Measurements from ENCODE around the gene PTGES3. TPM values are rescaled to one million over a fixed set of nuclear protein-coding genes. Genes with fewer than 3 reads are reported as not detected.
"Not testable (repeated sequence)": the region's sequence is repeated elsewhere in the genome, so short reads cannot be mapped to it uniquely, and the experiment has no call there.

Gene PTGES3
- total RNA-seq, 1 donor from 2014 or later: 298 TPM

GRCh38 chr12:56658921-56659320 lies 29.2 kb downstream of the PTGES3 start:
- Histone ChIP-seq H3F3A (ENCODE audit: low read depth) (peaks cover 31% of the 10 kb centered on the region), H4K20me1 (ENCODE audit: low read depth) (no peaks in the 10 kb centered on the region), H2AFZ (replicated peaks) (no peak overlapping the region), H3K4me3 (no peak overlapping the region), H3K9ac (no peak overlapping the region), H3K9me3 (ENCODE audit: low read depth) (no peaks in the 10 kb centered on the region), H3K36me3 (peaks cover under 1% of the 10 kb centered on the region), H3K27ac (no peak overlapping the region), H3K27me3 (no peaks in the 10 kb centered on the region), H3K4me2 (no peak overlapping the region), H3K4me1 (no peaks in the 10 kb centered on the region), H3K79me2 (ENCODE audit: low read depth) (no peaks in the 10 kb centered on the region)
- Mint-ChIP-seq H3K9me3 (peaks cover 16% of the 10 kb centered on the region), H3K27me3 (ENCODE audit: insufficient read depth, low read depth) (peaks cover 4% of the 10 kb centered on the region), H3K4me3 (no peak overlapping the region), H3K4me1 (no peaks in the 10 kb centered on the region), H3K36me3 (peaks cover 17% of the 10 kb centered on the region), H3K27ac (no peak overlapping the region)
- no peak for TF ChIP-seq EZH2phosphoT487 (IDR thresholded peaks at IDR 0.05)
- TF ChIP-seq CTCF (IDR thresholded peaks at IDR 0.05): no peak
- no peak for TF ChIP-seq EZH2 (IDR thresholded peaks at IDR 0.05)
- DNase-seq (ENCODE audit: low spot score): no peak

GRCh38 chr12:56657416-56658379 lies 30.4 kb downstream of the PTGES3 start:
- no peak for TF ChIP-seq EZH2phosphoT487 (IDR thresholded peaks at IDR 0.05)
- no peak for TF ChIP-seq EZH2 (IDR thresholded peaks at IDR 0.05)
- TF ChIP-seq CTCF (IDR thresholded peaks at IDR 0.05): no peak
- Mint-ChIP-seq H3K4me3 (no peak overlapping the region), H3K36me3 (peaks cover 18% of the 10 kb centered on the region)

GRCh38 chr12:56653781-56654180 lies 34.3 kb downstream of the PTGES3 start:
- not testable (repeated sequence) for H3K9ac ChIP-seq; H3K4me3 Mint-ChIP-seq; H3K79me2 ChIP-seq (ENCODE audit: low read depth); H3K27me3 Mint-ChIP-seq (ENCODE audit: insufficient read depth, low read depth); H3K4me1 Mint-ChIP-seq; H3K36me3 ChIP-seq; H3K27me3 ChIP-seq; H3K27ac Mint-ChIP-seq; DNase-seq (ENCODE audit: low spot score); H3K9me3 ChIP-seq (ENCODE audit: low read depth); H3K4me2 ChIP-seq; H2AFZ ChIP-seq (replicated peaks); H3F3A ChIP-seq (ENCODE audit: low read depth); H3K27ac ChIP-seq; H3K4me1 ChIP-seq; H4K20me1 ChIP-seq (ENCODE audit: low read depth); H3K4me3 ChIP-seq
- H3K9me3 Mint-ChIP-seq: peaks cover 27% of the 10 kb centered on the region
- H3K36me3 Mint-ChIP-seq: peaks cover 20% of the 10 kb centered on the region

More at GRCh38 chr12:56657416-56658379, 30.4 kb downstream of the PTGES3 start:
- H3K27me3 ChIP-seq: no peaks in the 10 kb centered on the region
- H3F3A ChIP-seq (ENCODE audit: low read depth): peaks cover 30% of the 10 kb centered on the region
- H3K9me3 ChIP-seq (ENCODE audit: low read depth): no peaks in the 10 kb centered on the region
- H3K9me3 Mint-ChIP-seq: peaks cover 25% of the 10 kb centered on the region
- H3K9ac ChIP-seq: no peak overlapping the region
- no peak overlapping the region for H3K27ac ChIP-seq
- no peak overlapping the region for H3K27ac Mint-ChIP-seq
- H3K4me1 Mint-ChIP-seq: no peaks in the 10 kb centered on the region
- peaks cover 4% of the 10 kb centered on the region for H3K27me3 Mint-ChIP-seq (ENCODE audit: insufficient read depth, low read depth)
- H3K4me1 ChIP-seq: no peaks in the 10 kb centered on the region
- no peak for DNase-seq (ENCODE audit: low spot score)
- H3K79me2 ChIP-seq (ENCODE audit: low read depth): no peaks in the 10 kb centered on the region
- no peak overlapping the region for H2AFZ ChIP-seq (replicated peaks)
- H3K4me2 ChIP-seq: no peak overlapping the region
- no peaks in the 10 kb centered on the region for H3K36me3 ChIP-seq
- no peak overlapping the region for H3K4me3 ChIP-seq
- no peaks in the 10 kb centered on the region for H4K20me1 ChIP-seq (ENCODE audit: low read depth)

GRCh38 chr12:56648023-56648422 lies 40.1 kb downstream of the PTGES3 start:
- H3K4me3 Mint-ChIP-seq; DNase-seq (ENCODE audit: low spot score); H3K27me3 Mint-ChIP-seq (ENCODE audit: insufficient read depth, low read depth); H3K4me3 ChIP-seq; H3K9me3 Mint-ChIP-seq; H3K9ac ChIP-seq; H3K27ac Mint-ChIP-seq; H3K27me3 ChIP-seq; H3K27ac ChIP-seq; H3K9me3 ChIP-seq (ENCODE audit: low read depth); H3K4me2 ChIP-seq; H2AFZ ChIP-seq (replicated peaks): not testable (repeated sequence)
- Histone ChIP-seq H3K36me3 (peaks cover 12% of the 10 kb centered on the region), H3F3A (ENCODE audit: low read depth) (peaks cover 16% of the 10 kb centered on the region), H3K79me2 (ENCODE audit: low read depth) (peaks cover 28% of the 10 kb centered on the region), H4K20me1 (ENCODE audit: low read depth) (peaks cover 26% of the 10 kb centered on the region), H3K4me1 (peaks cover 14% of the 10 kb centered on the region)
- peaks cover 21% of the 10 kb centered on the region for H3K4me1 Mint-ChIP-seq
- H3K36me3 Mint-ChIP-seq: peaks cover 20% of the 10 kb centered on the region
